GM10266 (cell line): ENCODE results near the gene ANKRD65.
A peak's percentile ranks its signal among the peaks of the same experiment; 100 is the strongest.
"Not testable (repeated sequence)": the region's sequence is repeated elsewhere in the genome, so short reads cannot be mapped to it uniquely, and the experiment has no call there.

Source experiments
- DNase-seq: peaks from one replicate; pipeline ENCODE4 v3.0.0; 2012; ENCODE audit errors: extremely low spot score
- CTCF ChIP-seq: IDR thresholded peaks from 2 replicates; pipeline ENCODE4 v1.5.1; 2012; ENCODE audit warnings: mild to moderate bottlenecking, low read depth; ENCODE audit not compliant: control insufficient read depth, insufficient read depth; ENCODE audit errors: missing control alignments

Gene ANKRD65

DNA sequence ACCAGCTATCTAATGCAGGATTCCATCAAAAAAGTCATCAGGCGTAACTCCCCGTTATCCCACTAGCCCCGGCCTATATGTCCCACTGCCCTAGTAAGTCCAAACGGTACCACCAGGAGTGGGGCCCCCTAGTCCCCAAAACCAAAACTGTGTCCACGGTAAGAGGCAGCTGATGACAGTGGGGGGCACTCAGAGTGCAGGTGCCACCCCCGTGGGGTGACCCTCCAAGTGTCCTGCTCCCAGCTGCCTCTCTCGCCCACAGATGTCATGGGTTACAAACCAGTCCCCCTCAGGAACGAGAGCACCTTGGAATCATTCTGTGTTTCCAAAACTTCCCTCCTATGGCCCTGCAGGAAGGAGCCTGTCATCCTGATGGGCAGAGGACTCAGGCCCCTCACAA is 35.1 kb downstream of the ANKRD65 start:
- no peak for TF ChIP-seq CTCF
- no peak for DNase-seq

GRCh38 chr1:1385339-1385738 is 35.7 kb downstream of the ANKRD65 start:
- DNase-seq, result not testable (repeated sequence)

- TF ChIP-seq CTCF, result no peak
- DNase-seq, result no peak
Measured at GRCh38 chr1:1381294-1381693, 39.8 kb downstream of the ANKRD65 start.

GRCh38 chr1:1380860-1381259 is 40.2 kb downstream of the ANKRD65 start:
- TF ChIP-seq CTCF, result no peak
- no peak for DNase-seq

- TF ChIP-seq CTCF, result no peak
- no peak for DNase-seq
Measured at GRCh38 chr1:1377540-1378205, 43.4 kb downstream of the ANKRD65 start.

DNA sequence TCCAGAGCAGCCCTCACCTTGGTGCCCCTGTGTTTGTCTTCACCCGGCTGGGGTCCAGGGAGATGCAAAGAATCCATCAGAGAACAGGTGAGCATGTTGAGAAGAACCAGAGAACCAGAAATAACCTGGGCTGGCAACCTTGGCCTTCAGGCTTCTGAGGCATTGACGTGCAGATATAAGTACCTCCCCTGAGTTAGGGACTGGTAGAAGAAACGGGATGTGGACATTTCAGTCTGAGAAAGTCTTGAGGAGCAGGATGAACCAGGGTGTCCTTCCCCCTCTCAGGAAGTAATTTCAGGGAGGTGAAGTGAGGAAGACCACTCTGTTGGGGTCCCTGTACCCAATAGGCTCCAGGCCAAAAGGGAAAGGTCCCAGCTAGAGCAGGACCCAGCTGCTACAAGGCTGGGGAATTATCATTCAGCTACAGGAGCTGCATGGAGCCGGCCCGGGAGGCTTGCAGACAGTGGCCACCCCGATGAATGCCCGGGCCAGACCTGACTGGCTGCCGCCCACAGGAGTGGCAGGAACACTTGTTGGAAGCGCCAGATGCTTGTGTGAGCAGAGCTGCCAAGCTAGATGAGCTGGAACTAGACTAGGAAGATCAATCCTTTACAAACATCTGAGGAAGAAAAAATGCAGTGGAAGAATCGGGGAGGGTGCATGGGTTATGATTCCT is 44.4 kb downstream of the ANKRD65 start:
- no peak for TF ChIP-seq CTCF
- DNase-seq, result no peak

- peak; percentile 38 for TF ChIP-seq CTCF
- peak; percentile 99 for DNase-seq
Measured at GRCh38 chr1:1374929-1375662, 46.0 kb downstream of the ANKRD65 start, which contains the start of gene AURKAIP1. AURKAIP1 (minus strand) TSS chr1:1375207; CDS start chr1:1374756, 451 bp downstream.
